Naive B cell (primary cell): ENCODE data around the gene IKZF4. TPM values are rescaled to one million over a fixed set of nuclear protein-coding genes. Genes with fewer than 3 reads are reported as not detected.
"Not testable (repeated sequence)": the region's sequence is repeated elsewhere in the genome, so short reads cannot be mapped to it uniquely, and the experiment has no call there.

Experiments
- ATAC-seq, 2 donors: fragments of 150-1000 bp; cut with Tn5 transposase; 2 replicates each; pipeline ENCODE4 v1.10.0; 2021; ENCODE audit warnings: low read depth in 2 of 2, mild to moderate bottlenecking in 2 of 2, moderate library complexity in 2 of 2
- DNase-seq: peaks from one replicate; pipeline ENCODE4 v3.0.0; 2022
- H3K27ac Mint-ChIP-seq, 6 donors: one replicate each; pipeline ENCODE4 v1.8.0; 2020 to 2022; ENCODE audit warnings: mild to moderate bottlenecking in 6 of 6, mixed read lengths in 6 of 6, moderate library complexity in 5 of 6, inconsistent platforms in 2 of 6
- H3K27me3 Mint-ChIP-seq, 3 donors: one replicate each; pipeline ENCODE4 v1.8.0; 2021 to 2022; ENCODE audit warnings: mixed read lengths in 3 of 3, mild to moderate bottlenecking in 1 of 3
- H3K36me3 Mint-ChIP-seq, 2 donors: one replicate each; pipeline ENCODE4 v1.8.0; 2020 to 2022; ENCODE audit warnings: mixed read lengths in 2 of 2, inconsistent platforms in 1 of 2, mild to moderate bottlenecking in 1 of 2
- H3K4me1 Mint-ChIP-seq, 3 donors: one replicate each; pipeline ENCODE4 v1.8.0; 2020 to 2022; ENCODE audit warnings: mixed read lengths in 3 of 3, inconsistent platforms in 1 of 3, mild to moderate bottlenecking in 1 of 3, moderate library complexity in 1 of 3
- H3K4me3 Mint-ChIP-seq, 8 donors: one replicate each; pipeline ENCODE4 v1.8.0; 2020 to 2022; ENCODE audit warnings: mild to moderate bottlenecking in 8 of 8, mixed read lengths in 8 of 8, moderate library complexity in 8 of 8, inconsistent platforms in 2 of 8
- H3K9me3 Mint-ChIP-seq, 7 donors: one replicate each; pipeline ENCODE4 v1.8.0; 2020 to 2022; ENCODE audit warnings: mixed read lengths in 7 of 7, mild to moderate bottlenecking in 5 of 7, inconsistent platforms in 2 of 7, moderate library complexity in 1 of 7
- polyA plus RNA-seq, 6 donors: library from polyadenylated mRNA; unstranded; fragments of 300-500 nt; fragmentation: Illumina TruSeq; gene quantifications; one replicate each; pipeline ENCODE4 v1.2.3, GENCODE V29; 2021; ENCODE audit warnings: low read depth in 6 of 6

Gene IKZF4
- under 1 TPM in 5 of 6 donors, not detected in 1; 0.14 to 0.32 (median 0.25) TPM for polyA plus RNA-seq

GRCh38 chr12:56020423-56021184 is at the start of gene IKZF4:
IKZF4 (plus strand) TSS chr12:56021043; CDS start chr12:56021494, 451 bp downstream.
- peak; percentile 73 to 78 for ATAC-seq

GRCh38 chr12:55972042-55972441 is 48.8 kb upstream of the IKZF4 start:
- H3K4me1 Mint-ChIP-seq = peaks cover 19 to 25% (median 20%) of the 10 kb centered on the region in 3 donors
- DNase-seq = no peak
- H3K36me3 Mint-ChIP-seq = no peaks in the 10 kb centered on the region
- H3K4me3 Mint-ChIP-seq = peak overlapping the region in 1 of 8 donors; percentile 29
- H3K9me3 Mint-ChIP-seq = no peaks in the 10 kb centered on the region
- no peak for ATAC-seq
- H3K27ac Mint-ChIP-seq = peak overlapping the region in 3 of 6 donors; percentile 10 to 84 (median 67)
- H3K27me3 Mint-ChIP-seq = no peaks in the 10 kb centered on the region

More at GRCh38 chr12:56020423-56021184, at the start of gene IKZF4:
- peak within 1 kb of the TSS in 4 of 6 donors; percentile 82 to 93 (median 86) for H3K27ac Mint-ChIP-seq
- peaks cover 0 to 5% of the 10 kb centered on the region in 2 donors for H3K36me3 Mint-ChIP-seq
- H3K4me3 Mint-ChIP-seq = peak within 1 kb of the TSS; percentile 57 to 88 (median 80)
- no peak for DNase-seq
- peaks cover 0 to 8% (median 0%) of the 10 kb centered on the region in 3 donors for H3K27me3 Mint-ChIP-seq
- peaks cover 12 to 21% (median 15%) of the 10 kb centered on the region in 3 donors for H3K4me1 Mint-ChIP-seq
- H3K9me3 Mint-ChIP-seq = no peaks in the 10 kb centered on the region

- no peaks in the 10 kb centered on the region for H3K27me3 Mint-ChIP-seq
- H3K4me3 Mint-ChIP-seq = peak overlapping the region in 1 of 8 donors; percentile 29
- ATAC-seq (no peak), DNase-seq (no peak)
- H3K36me3 Mint-ChIP-seq = no peaks in the 10 kb centered on the region
- H3K27ac Mint-ChIP-seq = peak overlapping the region in 3 of 6 donors; percentile 10 to 84 (median 67)
- H3K9me3 Mint-ChIP-seq = no peaks in the 10 kb centered on the region
- peaks cover 15 to 24% (median 19%) of the 10 kb centered on the region in 3 donors for H3K4me1 Mint-ChIP-seq
These were observed 48.4 kb upstream of the IKZF4 start for GRCh38 chr12:55972456-55972855.

DNA sequence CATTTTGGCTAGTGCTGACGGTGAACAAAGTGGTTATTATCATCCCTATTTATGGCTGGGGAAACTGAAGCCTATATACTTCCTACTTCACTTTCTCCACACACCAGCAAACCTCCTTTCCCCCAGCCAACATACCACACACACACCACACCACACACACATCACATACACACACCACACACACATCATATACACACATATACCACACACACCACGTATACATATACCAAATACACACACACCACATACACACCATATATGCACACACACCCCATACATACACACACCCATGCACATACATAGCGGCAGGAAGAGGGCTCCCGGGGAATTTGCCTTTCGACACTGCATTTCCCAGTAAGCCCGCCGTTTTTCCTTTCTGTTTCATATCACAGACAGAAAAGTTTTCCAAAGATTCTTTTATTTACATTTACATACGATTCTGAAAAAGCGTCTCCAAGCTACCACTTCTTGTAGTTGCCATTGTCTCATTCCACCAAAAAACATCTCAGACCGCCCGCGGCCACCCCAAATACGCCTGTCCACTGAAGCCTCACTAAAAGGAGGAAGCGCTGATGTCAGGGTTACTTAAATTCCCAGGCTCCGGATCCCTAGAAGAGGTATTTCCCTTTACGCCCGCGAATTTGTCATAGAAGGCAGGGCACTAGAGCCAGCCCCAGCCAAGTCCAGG is 47.8 kb upstream of the IKZF4 start:
- peaks cover 13 to 18% (median 17%) of the 10 kb centered on the region in 3 donors for H3K4me1 Mint-ChIP-seq

DNA sequence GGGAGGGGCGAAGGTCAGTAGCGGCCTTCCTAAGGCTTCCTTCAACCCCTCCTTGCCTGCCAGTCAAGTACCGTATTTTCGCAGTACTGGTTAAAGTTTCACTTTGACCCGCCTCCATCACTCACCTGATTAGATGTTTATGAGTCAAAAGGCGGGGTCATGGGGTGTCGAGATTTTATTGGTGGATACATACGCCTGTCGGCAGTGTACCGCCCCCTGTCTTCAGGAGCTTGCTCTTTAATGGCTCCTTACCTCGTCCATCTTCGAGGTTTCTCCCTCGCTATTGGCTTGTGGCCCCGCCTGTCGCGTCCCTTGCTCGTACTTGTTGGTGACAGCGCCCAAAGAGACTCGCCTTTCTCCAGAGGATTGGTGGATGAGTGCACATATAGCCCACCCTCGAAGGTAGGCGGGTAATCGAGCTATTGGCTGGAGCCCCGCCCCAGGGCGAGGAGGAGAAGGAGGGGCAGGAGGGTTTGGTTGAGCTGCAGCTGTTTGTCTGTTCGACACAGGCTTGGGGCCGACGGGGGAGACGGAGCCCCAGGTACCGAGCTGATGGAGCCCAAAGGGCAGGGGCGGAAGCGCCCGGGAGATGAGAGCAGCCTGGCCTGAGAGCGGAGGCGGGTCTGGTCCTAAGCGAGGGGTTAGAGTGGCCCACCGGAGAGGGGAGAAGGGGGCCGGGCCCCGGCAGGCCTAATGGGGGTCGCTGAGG is 47.1 kb upstream of the IKZF4 start, which contains the start of gene RAB5B:
TSS of gene RAB5B (plus strand) at position 480 of the 709 bp plus-strand sequence. CDS start 12,883 bp downstream, outside the sequence.
- Mint-ChIP-seq H3K4me1 (peaks cover 14 to 21% (median 17%) of the 10 kb centered on the region in 3 donors), H3K36me3 (no peaks in the 10 kb centered on the region), H3K27me3 (no peaks in the 10 kb centered on the region), H3K27ac (no peak within 1 kb of the TSS), H3K9me3 (no peaks in the 10 kb centered on the region), H3K4me3 (no peak within 1 kb of the TSS)
- DNase-seq = peak; percentile 97
- peak; percentile 86 to 90 for ATAC-seq

More for the DNA sequence above, 47.8 kb upstream of the IKZF4 start:
- ATAC-seq (no peak), DNase-seq (no peak)
- H3K9me3 Mint-ChIP-seq = no peaks in the 10 kb centered on the region
- no peak overlapping the region for H3K4me3 Mint-ChIP-seq
- H3K27me3 Mint-ChIP-seq = no peaks in the 10 kb centered on the region
- H3K27ac Mint-ChIP-seq = no peak overlapping the region
- H3K36me3 Mint-ChIP-seq = no peaks in the 10 kb centered on the region

GRCh38 chr12:55974308-55974730 is 46.5 kb upstream of the IKZF4 start:
- Mint-ChIP-seq H3K4me1 (peaks cover 20 to 26% (median 21%) of the 10 kb centered on the region in 3 donors), H3K9me3 (no peaks in the 10 kb centered on the region), H3K4me3 (no peak overlapping the region), H3K36me3 (peaks cover 0 to 4% of the 10 kb centered on the region in 2 donors), H3K27ac (no peak overlapping the region), H3K27me3 (no peaks in the 10 kb centered on the region)
- ATAC-seq (peak; percentile 3 to 6), DNase-seq (no peak)

DNA sequence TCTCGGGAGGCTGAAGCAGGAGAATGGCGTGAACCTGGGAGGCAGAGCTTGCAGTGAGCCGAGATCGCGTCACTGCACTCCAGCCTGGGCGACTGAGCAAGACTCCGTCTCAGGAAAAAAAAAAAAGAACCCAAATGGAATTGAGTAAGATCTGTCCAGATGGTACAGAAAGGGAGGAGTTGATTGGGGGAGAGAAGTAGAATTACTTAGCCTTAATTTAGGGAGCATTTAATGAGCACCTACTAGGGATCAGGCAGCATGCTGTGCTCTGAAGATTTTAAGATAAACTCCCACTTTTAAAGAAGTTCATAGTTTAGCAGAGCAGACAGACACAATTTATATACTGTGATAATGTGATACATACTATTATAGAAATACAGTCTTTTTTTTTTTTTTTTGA is 42.5 kb upstream of the IKZF4 start:
- DNase-seq (no peak), ATAC-seq (no peak)
- H3K4me3 Mint-ChIP-seq = peak overlapping the region in 1 of 8 donors; percentile 56
- H3K27ac Mint-ChIP-seq = no peak overlapping the region
- peaks cover 0 to 4% of the 10 kb centered on the region in 2 donors for H3K36me3 Mint-ChIP-seq
- H3K9me3 Mint-ChIP-seq = no peaks in the 10 kb centered on the region
- H3K27me3 Mint-ChIP-seq = no peaks in the 10 kb centered on the region
- H3K4me1 Mint-ChIP-seq = peaks cover 30 to 53% (median 46%) of the 10 kb centered on the region in 3 donors

DNA sequence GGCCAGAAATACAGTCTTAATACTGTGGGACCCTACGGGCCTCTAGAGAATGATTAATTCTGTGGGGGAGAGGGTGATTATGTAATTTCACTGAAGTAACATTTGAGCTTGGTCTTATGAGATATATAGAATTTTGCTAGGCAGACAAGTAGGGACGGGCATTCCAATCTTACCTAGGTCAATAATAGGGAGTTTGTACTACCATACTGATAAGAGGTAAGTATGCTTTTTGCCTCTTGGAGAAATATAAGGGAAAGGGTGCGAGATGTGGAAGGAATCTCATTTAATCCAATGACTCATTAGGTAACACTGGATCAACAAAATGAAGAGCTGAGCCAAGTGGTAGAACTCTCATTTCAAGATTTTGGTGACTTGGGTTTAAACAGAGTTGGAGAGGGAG is 41.8 kb upstream of the IKZF4 start:
- Mint-ChIP-seq H3K27me3 (no peaks in the 10 kb centered on the region), H3K27ac (peak overlapping the region in 1 of 6 donors; percentile 5), H3K4me3 (no peak overlapping the region), H3K9me3 (no peaks in the 10 kb centered on the region), H3K4me1 (peaks cover 36 to 59% (median 52%) of the 10 kb centered on the region in 3 donors), H3K36me3 (peaks cover 0 to 4% of the 10 kb centered on the region in 2 donors)
- no peak for ATAC-seq
- no peak for DNase-seq

DNA sequence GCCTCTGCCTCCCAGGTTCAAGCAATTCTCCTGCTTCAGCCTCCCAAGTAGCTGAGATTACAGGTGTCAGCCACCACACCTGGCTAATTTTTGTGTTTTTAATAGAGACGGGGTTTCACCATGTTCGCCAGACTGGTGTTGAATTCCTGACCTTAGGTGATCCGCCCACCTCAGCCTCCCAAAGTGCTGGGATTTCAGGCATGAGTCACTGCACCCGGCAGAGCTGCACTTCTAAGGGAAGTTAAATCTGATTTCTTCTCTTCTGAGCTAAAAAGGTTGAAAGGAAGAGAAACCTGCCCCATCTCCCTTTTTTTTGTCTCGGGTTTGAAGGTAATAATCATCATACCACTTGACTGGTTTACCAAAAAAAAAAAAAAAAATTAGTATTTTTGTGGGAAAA is 39.0 kb upstream of the IKZF4 start:
- not testable (repeated sequence) for ATAC-seq, H3K4me3 Mint-ChIP-seq, DNase-seq, H3K27me3 Mint-ChIP-seq, H3K36me3 Mint-ChIP-seq, H3K9me3 Mint-ChIP-seq
- Mint-ChIP-seq H3K27ac (peak overlapping the region in 3 of 6 donors; percentile 28 to 87 (median 36)), H3K4me1 (peaks cover 28 to 52% (median 50%) of the 10 kb centered on the region in 3 donors)

DNA sequence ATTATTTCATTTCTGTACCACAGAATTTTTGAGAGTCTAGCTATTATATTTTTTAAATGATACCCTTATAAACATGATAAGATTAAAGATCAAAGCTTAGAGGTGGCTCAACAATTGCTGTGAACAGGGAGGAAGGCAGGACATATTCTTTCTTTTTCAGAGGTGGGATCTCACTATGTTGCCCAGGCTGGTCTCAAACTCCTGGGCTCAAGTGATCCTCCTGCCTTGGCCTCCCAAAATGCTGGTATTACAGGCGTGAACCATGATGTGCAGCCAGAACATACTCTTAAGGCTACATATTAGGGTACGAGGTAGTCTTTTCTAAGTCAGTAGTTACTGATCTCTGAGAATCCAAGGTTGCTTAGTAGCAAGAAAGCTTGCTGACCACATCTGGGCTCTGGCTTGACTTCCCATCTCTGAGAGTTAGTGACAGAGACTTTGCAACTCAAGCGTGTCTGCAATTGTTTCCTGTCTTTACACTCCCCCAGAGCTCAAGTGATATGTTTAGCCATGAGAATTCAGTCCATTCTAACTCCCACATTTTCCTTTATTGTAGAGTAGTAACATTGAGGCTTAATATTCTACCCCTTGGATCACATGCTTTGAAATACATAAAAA is 38.4 kb upstream of the IKZF4 start:
- ATAC-seq (peak; percentile 81 to 82), DNase-seq (no peak)
- no peaks in the 10 kb centered on the region for H3K27me3 Mint-ChIP-seq
- H3K4me3 Mint-ChIP-seq = peak overlapping the region in 6 of 8 donors; percentile 13 to 68 (median 42)
- H3K27ac Mint-ChIP-seq = peak overlapping the region in 2 of 6 donors; percentile 69 to 87
- H3K36me3 Mint-ChIP-seq = peaks cover 0 to 4% of the 10 kb centered on the region in 2 donors
- H3K4me1 Mint-ChIP-seq = peaks cover 28 to 48% (median 46%) of the 10 kb centered on the region in 3 donors
- H3K9me3 Mint-ChIP-seq = no peaks in the 10 kb centered on the region

DNA sequence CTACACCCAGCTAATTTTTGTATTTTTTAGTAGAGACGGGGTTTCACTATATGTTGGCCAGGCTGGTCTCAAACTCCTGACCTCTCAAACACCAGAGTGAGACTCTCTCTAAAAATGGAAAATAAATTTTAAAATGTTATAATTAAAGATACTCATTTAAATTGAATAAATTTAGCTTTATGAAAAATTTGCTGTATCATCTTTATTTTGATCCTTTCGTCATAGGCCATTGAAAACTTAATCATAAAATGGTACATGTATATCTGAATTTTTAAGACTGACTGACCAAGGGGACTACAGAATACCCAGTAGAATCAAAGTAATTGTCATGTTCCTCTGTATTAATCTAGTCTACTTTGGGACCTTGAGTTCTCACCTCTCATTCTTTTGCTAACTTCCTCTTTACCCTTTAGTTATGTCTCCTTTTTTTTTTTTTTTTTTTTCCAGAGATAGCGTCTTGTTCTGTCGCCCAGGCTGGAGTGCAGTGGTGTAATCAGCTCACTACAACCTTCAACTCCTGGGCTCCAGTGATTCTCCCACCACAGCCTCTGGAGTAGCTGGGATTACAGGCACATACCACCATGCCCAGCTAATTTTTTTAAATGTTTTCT is 37.5 kb upstream of the IKZF4 start:
- ATAC-seq (peak; percentile 71 to 75), DNase-seq (no peak)
- Mint-ChIP-seq H3K9me3 (no peaks in the 10 kb centered on the region), H3K4me1 (peaks cover 23 to 45% (median 41%) of the 10 kb centered on the region in 3 donors), H3K4me3 (peak overlapping the region; percentile 26 to 87 (median 41)), H3K36me3 (peaks cover 0 to 4% of the 10 kb centered on the region in 2 donors), H3K27me3 (no peaks in the 10 kb centered on the region), H3K27ac (peak overlapping the region; percentile 11 to 96 (median 75))

- Mint-ChIP-seq H3K4me3 (no peak overlapping the region), H3K27ac (no peak overlapping the region), H3K4me1 (peaks cover 12 to 40% (median 31%) of the 10 kb centered on the region in 3 donors), H3K36me3 (no peaks in the 10 kb centered on the region), H3K9me3 (no peaks in the 10 kb centered on the region), H3K27me3 (no peaks in the 10 kb centered on the region)
- ATAC-seq (no peak), DNase-seq (no peak)
These were observed 36.0 kb upstream of the IKZF4 start for GRCh38 chr12:55984861-55985260.
